ENCODE measurements around the gene SUGCT. TPM values are rescaled to one million over a fixed set of nuclear protein-coding genes. Genes with fewer than 3 reads are reported as not detected.

The SUGCT gene
- total and polyA plus RNA-seq, 4 donors = 37.9 to 152 (median 53.2) TPM

DNA sequence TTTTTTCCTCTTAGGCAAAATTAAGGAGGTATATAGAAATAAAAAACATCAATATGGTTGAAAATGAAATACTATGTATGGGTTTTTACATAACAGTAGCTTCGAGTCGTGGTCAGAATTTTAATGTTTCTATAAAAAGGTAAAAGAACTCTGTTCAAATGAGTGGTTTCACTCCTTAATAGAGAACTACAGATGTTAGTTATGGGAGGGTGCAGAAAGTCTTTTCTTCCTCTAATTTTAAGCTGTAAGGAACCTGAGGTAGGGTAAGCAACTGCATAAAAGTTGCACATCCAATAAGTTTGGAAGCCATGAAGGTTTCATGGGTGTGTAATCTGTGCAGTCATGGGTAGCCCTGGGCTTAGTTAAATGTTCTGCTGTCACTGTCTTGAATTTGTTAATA, 141.3 kb downstream of the SUGCT start:
- intact Hi-C loops (cut with DNase I) = no loop called here
- no peak for ATAC-seq (ENCODE audit: low FRiP score)
- WGBS, 2 donors = 79 to 86% methylated on average over 2 of the region's 2 CpGs

DNA sequence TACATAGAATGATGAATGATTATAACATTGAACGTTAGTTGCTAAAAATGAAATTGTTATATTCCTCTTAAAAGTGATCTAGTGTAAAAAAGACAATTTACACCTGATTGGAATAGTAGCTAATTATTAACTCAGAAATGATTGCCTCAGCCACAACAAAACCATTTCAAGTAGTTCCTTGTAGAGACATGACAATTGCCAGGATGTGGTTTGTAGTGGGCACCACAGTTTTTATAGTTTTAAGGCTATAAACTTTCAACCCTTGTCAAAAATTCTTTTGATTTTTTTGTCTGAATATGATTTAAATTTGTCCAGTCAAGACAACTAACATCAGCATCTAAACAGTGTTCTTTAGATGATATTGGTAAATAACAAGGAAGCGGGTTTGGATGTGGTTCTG, 145.2 kb downstream of the SUGCT start:
- Histone ChIP-seq H3K27ac (ENCODE audit: low read depth in 1 of 2, low read length in 2 of 2) (no peak overlapping the region), H3K36me3 (ENCODE audit: control insufficient read depth in 1 of 2, insufficient read depth in 2 of 2, low read length in 1 of 2) (no peaks in the 10 kb centered on the region), H3K9me3 (ENCODE audit: control insufficient read depth, low read length) (no peaks in the 10 kb centered on the region), H3K4me1 (ENCODE audit: control insufficient read depth in 1 of 2, insufficient read depth in 2 of 2, low read length in 2 of 2) (no peaks in the 10 kb centered on the region), H3K27me3 (ENCODE audit: control insufficient read depth in 1 of 2, insufficient read depth in 2 of 2, low read length in 1 of 2) (no peaks in the 10 kb centered on the region), H3K4me3 (ENCODE audit: low read length in 2 of 2) (no peak overlapping the region)
- no peak for ATAC-seq (ENCODE audit: low FRiP score)
- DNase-seq = no peak
- 49 to 51% methylated on average over 2 of the region's 2 CpGs for WGBS, 2 donors
- intact Hi-C loops (cut with DNase I) = no loop called here

More for the DNA sequence above, 141.3 kb downstream of the SUGCT start:
- no peaks in the 10 kb centered on the region for H3K4me1 ChIP-seq (ENCODE audit: control insufficient read depth in 1 of 2, insufficient read depth in 2 of 2, low read length in 2 of 2)
- H3K4me3 ChIP-seq (ENCODE audit: low read length in 2 of 2) = no peak overlapping the region
- no peaks in the 10 kb centered on the region for H3K27me3 ChIP-seq (ENCODE audit: control insufficient read depth in 1 of 2, insufficient read depth in 2 of 2, low read length in 1 of 2)
- no peak for DNase-seq
- H3K27ac ChIP-seq (ENCODE audit: low read depth in 1 of 2, low read length in 2 of 2) = no peak overlapping the region
- no peaks in the 10 kb centered on the region for H3K36me3 ChIP-seq (ENCODE audit: control insufficient read depth in 1 of 2, insufficient read depth in 2 of 2, low read length in 1 of 2)
- no peaks in the 10 kb centered on the region for H3K9me3 ChIP-seq (ENCODE audit: control insufficient read depth, low read length)

DNA sequence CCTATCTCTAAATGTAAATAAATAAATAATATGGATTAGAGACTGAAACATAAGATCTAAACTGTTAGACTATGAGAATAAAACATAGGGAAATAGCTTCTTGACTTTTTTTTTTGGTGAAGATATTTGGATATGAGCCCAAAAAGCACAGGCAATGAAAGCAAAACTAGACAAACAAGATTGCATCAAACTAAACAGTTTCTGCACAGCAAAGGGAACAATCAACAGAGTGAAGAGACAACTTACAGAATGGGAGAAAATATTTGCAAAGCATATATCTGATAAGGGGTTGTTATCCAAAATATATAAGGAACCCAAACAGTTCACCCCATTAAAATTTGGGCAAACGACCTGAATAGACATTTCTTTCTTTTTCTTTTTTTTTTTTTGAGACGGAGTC, 148.1 kb downstream of the SUGCT start:
- DNase-seq (no peak), ATAC-seq (ENCODE audit: low FRiP score) (no peak)
- Histone ChIP-seq H3K27me3 (ENCODE audit: control insufficient read depth in 1 of 2, insufficient read depth in 2 of 2, low read length in 1 of 2) (no peaks in the 10 kb centered on the region), H3K27ac (ENCODE audit: low read depth in 1 of 2, low read length in 2 of 2) (no peak overlapping the region), H3K4me1 (ENCODE audit: control insufficient read depth in 1 of 2, insufficient read depth in 2 of 2, low read length in 2 of 2) (no peaks in the 10 kb centered on the region), H3K4me3 (ENCODE audit: low read length in 2 of 2) (no peak overlapping the region), H3K36me3 (ENCODE audit: control insufficient read depth in 1 of 2, insufficient read depth in 2 of 2, low read length in 1 of 2) (no peaks in the 10 kb centered on the region), H3K9me3 (ENCODE audit: control insufficient read depth, low read length) (no peaks in the 10 kb centered on the region)
- WGBS, 2 donors = 83 to 89% methylated on average over 2 of the region's 2 CpGs
- intact Hi-C loops (cut with DNase I) = no loop called here

DNA sequence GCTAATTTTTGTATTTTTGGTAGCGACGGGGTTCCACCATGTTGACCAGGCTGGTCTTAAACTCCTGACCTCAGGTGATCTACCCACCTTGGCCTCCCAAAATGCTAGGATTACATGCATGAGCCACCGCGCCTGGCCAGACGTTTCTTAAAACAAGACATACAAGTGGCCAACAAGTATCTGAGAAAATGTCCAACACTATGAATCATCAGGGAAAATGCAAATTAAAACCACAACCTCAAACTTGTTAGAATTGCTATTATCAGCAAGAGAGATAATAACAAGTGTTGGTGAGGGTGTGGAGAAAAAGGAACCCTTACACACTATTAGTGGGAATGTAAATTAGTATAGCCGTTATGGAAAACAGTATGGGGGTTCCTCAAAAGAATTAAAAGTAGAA, 148.6 kb downstream of the SUGCT start:
- H3K27me3 ChIP-seq (ENCODE audit: control insufficient read depth in 1 of 2, insufficient read depth in 2 of 2, low read length in 1 of 2) = no peaks in the 10 kb centered on the region
- no peak overlapping the region for H3K27ac ChIP-seq (ENCODE audit: low read depth in 1 of 2, low read length in 2 of 2)
- WGBS, 2 donors = 86 to 89% methylated on average over 6 of the region's 6 CpGs
- no peak overlapping the region for H3K4me3 ChIP-seq (ENCODE audit: low read length in 2 of 2)
- no peaks in the 10 kb centered on the region for H3K9me3 ChIP-seq (ENCODE audit: control insufficient read depth, low read length)
- DNase-seq = no peak
- ATAC-seq (ENCODE audit: low FRiP score) = no peak
- intact Hi-C loops (cut with DNase I) = no loop called here
- H3K4me1 ChIP-seq (ENCODE audit: control insufficient read depth in 1 of 2, insufficient read depth in 2 of 2, low read length in 2 of 2) = no peaks in the 10 kb centered on the region
- H3K36me3 ChIP-seq (ENCODE audit: control insufficient read depth in 1 of 2, insufficient read depth in 2 of 2, low read length in 1 of 2) = no peaks in the 10 kb centered on the region

DNA sequence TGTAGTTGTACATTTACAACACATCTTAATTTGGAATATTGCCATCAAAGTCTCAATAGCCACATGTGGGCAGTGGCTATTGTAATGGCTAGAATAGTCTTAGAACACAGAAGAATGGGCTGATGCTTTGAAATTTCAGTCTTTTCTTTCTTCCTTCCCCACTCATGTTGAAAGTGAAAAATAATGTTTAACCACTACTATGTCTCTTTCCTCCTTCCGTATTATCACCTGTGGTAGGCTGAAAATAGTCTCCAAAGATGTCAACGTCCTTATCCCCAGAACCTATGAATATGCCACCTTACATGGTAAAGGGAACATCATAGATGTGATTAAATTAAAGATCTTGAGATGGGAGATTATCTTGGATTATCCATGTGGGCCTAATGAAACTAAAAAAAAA, 154.0 kb downstream of the SUGCT start:
- Histone ChIP-seq H3K27ac (ENCODE audit: low read depth in 1 of 2, low read length in 2 of 2) (no peak overlapping the region), H3K36me3 (ENCODE audit: control insufficient read depth in 1 of 2, insufficient read depth in 2 of 2, low read length in 1 of 2) (no peaks in the 10 kb centered on the region), H3K4me1 (ENCODE audit: control insufficient read depth in 1 of 2, insufficient read depth in 2 of 2, low read length in 2 of 2) (no peaks in the 10 kb centered on the region), H3K4me3 (ENCODE audit: low read length in 2 of 2) (no peak overlapping the region), H3K27me3 (ENCODE audit: control insufficient read depth in 1 of 2, insufficient read depth in 2 of 2, low read length in 1 of 2) (no peaks in the 10 kb centered on the region), H3K9me3 (ENCODE audit: control insufficient read depth, low read length) (no peaks in the 10 kb centered on the region)
- intact Hi-C loops (cut with DNase I) = no loop called here
- WGBS, 2 donors = 87 to 89% methylated on average over 2 of the region's 2 CpGs
- ATAC-seq (ENCODE audit: low FRiP score) (no peak), DNase-seq (no peak)

DNA sequence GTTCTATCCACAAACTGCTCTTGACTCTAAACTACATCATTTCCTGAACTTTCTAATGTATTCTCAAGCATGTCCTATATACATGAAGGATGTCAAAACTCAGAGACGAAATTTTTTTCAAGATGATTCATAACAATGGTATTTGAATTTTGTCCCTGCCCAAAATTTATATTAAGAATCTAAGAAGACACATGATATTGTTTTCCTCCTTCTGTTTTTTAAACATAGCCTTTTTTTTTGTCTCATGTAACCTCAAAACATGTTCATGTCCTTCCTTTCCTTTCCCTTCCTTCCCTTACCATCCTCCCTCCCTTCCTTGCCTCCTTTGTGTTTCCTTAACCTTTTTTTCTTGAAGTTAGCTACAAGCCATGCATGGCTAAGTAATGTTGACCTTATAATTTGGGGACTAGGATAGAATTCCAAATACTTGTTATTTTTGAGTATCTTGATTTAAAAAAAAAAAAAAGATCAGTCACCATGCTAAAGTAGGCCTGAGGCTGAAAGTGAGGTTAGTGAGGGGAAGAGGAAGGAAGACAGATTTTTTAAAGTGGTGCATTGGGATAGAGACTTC, 163.0 kb downstream of the SUGCT start:
- no peak overlapping the region for H3K4me3 ChIP-seq (ENCODE audit: low read length in 2 of 2)
- 13 to 17% methylated on average over 1 of the region's 1 CpG for WGBS, 2 donors
- no peaks in the 10 kb centered on the region for H3K27me3 ChIP-seq (ENCODE audit: control insufficient read depth in 1 of 2, insufficient read depth in 2 of 2, low read length in 1 of 2)
- peaks cover 0 to 2% of the 10 kb centered on the region in 2 donors for H3K4me1 ChIP-seq (ENCODE audit: control insufficient read depth in 1 of 2, insufficient read depth in 2 of 2, low read length in 2 of 2)
- ATAC-seq (ENCODE audit: low FRiP score) (no peak), DNase-seq (no peak)
- H3K27ac ChIP-seq (ENCODE audit: low read depth in 1 of 2, low read length in 2 of 2) = no peak overlapping the region
- H3K9me3 ChIP-seq (ENCODE audit: control insufficient read depth, low read length) = no peaks in the 10 kb centered on the region
- H3K36me3 ChIP-seq (ENCODE audit: control insufficient read depth in 1 of 2, insufficient read depth in 2 of 2, low read length in 1 of 2) = no peaks in the 10 kb centered on the region
- intact Hi-C loops (cut with DNase I) = no loop called here

DNA sequence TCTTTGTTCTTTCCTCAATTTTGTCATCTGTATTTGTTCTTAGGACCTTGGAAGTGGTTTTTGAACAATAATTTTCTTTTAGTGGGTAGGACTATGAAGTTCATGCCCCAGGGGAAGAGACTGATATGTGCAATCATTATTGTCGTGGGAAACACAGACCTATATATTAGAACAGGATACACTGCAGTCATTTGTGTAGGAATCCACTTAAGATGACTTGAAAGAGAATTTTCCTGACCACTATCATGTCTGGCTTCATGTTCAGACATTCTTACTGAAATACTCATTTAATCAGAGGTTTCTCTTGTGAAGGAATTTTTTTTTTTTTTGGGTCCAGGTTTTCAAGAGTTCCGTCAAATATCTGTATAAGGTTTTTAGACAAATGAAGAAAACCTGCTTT, 163.6 kb downstream of the SUGCT start:
- Histone ChIP-seq H3K4me3 (ENCODE audit: low read length in 2 of 2) (no peak overlapping the region), H3K9me3 (ENCODE audit: control insufficient read depth, low read length) (no peaks in the 10 kb centered on the region), H3K27ac (ENCODE audit: low read depth in 1 of 2, low read length in 2 of 2) (no peak overlapping the region), H3K4me1 (ENCODE audit: control insufficient read depth in 1 of 2, insufficient read depth in 2 of 2, low read length in 2 of 2) (peaks cover 0 to 2% of the 10 kb centered on the region in 2 donors), H3K36me3 (ENCODE audit: control insufficient read depth in 1 of 2, insufficient read depth in 2 of 2, low read length in 1 of 2) (no peaks in the 10 kb centered on the region), H3K27me3 (ENCODE audit: control insufficient read depth in 1 of 2, insufficient read depth in 2 of 2, low read length in 1 of 2) (no peaks in the 10 kb centered on the region)
- intact Hi-C loops (cut with DNase I) = no loop called here
- no peak for DNase-seq
- WGBS, 2 donors = 68 to 69% methylated on average over 2 of the region's 2 CpGs
- no peak for ATAC-seq (ENCODE audit: low FRiP score)

DNA sequence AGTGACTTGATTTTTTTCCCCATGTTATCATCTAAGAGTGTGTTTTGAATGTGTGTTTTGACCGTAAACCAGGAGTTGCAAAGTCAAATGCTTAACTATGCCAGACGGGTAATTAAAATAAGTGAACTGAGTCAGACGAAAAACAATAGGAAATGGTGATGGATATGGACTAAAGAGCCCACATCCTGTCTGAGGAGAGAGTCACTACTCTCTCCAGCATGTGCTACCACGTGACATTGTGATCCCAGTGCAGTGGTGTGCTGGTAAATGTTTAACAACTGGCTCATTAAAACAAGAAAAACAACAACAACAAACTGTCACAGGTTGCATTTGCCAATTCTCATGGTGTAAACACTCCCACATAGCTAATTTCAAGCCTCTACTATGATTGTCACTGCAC, 164.3 kb downstream of the SUGCT start:
- intact Hi-C loops (cut with DNase I) = no loop called here
- Histone ChIP-seq H3K27ac (ENCODE audit: low read depth in 1 of 2, low read length in 2 of 2) (no peak overlapping the region), H3K9me3 (ENCODE audit: control insufficient read depth, low read length) (no peaks in the 10 kb centered on the region), H3K4me1 (ENCODE audit: control insufficient read depth in 1 of 2, insufficient read depth in 2 of 2, low read length in 2 of 2) (peaks cover 0 to 2% of the 10 kb centered on the region in 2 donors), H3K27me3 (ENCODE audit: control insufficient read depth in 1 of 2, insufficient read depth in 2 of 2, low read length in 1 of 2) (no peaks in the 10 kb centered on the region), H3K36me3 (ENCODE audit: control insufficient read depth in 1 of 2, insufficient read depth in 2 of 2, low read length in 1 of 2) (no peaks in the 10 kb centered on the region), H3K4me3 (ENCODE audit: low read length in 2 of 2) (no peak overlapping the region)
- no peak for DNase-seq
- 22 to 36% methylated on average over 4 of the region's 4 CpGs for WGBS, 2 donors
- ATAC-seq (ENCODE audit: low FRiP score) = no peak

DNA sequence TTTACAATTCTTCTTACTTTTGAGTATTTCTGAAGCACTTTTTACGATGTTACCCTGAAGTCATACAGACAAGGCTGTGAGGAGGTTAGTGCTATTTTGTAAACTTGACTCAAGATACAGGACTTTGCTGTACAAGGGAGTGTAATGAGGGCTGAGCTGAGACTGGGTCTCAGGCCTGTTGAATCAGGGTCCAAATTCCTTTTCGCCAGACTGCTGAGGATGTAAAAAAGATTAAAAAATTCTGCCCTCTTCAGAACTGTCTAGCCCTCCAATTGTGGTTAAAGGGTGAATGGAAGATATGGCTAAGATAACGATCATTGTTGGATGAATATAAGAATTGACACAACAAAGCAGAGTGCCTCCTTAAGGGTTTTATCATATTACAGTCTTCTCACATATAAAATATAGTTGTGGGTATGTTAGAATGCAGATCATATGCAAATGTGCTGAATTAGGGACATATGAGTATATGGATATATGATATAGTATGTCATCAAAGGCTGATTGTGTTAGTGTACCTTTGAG, 165.4 kb downstream of the SUGCT start:
- Histone ChIP-seq H3K27ac (ENCODE audit: low read depth in 1 of 2, low read length in 2 of 2) (no peak overlapping the region), H3K36me3 (ENCODE audit: control insufficient read depth in 1 of 2, insufficient read depth in 2 of 2, low read length in 1 of 2) (no peaks in the 10 kb centered on the region), H3K9me3 (ENCODE audit: control insufficient read depth, low read length) (no peaks in the 10 kb centered on the region), H3K27me3 (ENCODE audit: control insufficient read depth in 1 of 2, insufficient read depth in 2 of 2, low read length in 1 of 2) (no peaks in the 10 kb centered on the region), H3K4me1 (ENCODE audit: control insufficient read depth in 1 of 2, insufficient read depth in 2 of 2, low read length in 2 of 2) (peaks cover 0 to 2% of the 10 kb centered on the region in 2 donors), H3K4me3 (ENCODE audit: low read length in 2 of 2) (no peak overlapping the region)
- 94 to 95% methylated on average over 3 of the region's 3 CpGs for WGBS, 2 donors
- intact Hi-C loops (cut with DNase I) = no loop called here
- ATAC-seq (ENCODE audit: low FRiP score) = no peak
- no peak for DNase-seq
